Measurements from ENCODE around the gene PTGES3. TPM values are rescaled to one million over a fixed set of nuclear protein-coding genes. Genes with fewer than 3 reads are reported as not detected.
"Not testable (repeated sequence)": the region's sequence is repeated elsewhere in the genome, so short reads cannot be mapped to it uniquely, and the experiment has no call there.

The PTGES3 gene
- total RNA-seq, 8 experiments from 2014 or later, result 145 to 328 (median 187) TPM

DNA sequence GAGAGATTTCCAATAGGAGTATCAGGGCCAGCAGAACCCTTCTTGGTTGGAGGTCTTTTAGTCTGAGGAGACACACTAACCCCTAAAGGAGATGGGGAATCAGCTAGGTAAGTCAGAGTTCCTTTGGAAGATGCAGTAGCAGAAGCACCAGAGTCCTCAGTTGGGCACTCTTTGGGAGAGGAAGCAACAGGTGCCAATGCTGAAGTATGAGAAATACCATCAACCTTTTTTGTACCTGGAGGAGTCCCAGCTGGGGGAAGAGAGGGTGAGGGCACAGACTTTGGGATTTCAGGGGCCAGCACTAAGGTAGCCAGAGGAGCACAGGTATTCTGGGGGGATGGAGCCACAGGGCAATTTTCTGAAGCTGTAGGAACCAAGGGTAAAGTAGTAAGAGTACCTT, 31.0 kb upstream of the PTGES3 start:
- H3K4me1 ChIP-seq (replicated peaks in 1 of 2), result peaks cover 21 to 31% of the 10 kb centered on the region in 2 donors
- no peak for ATAC-seq (replicated peaks in 6 of 8)
- no peak overlapping the region for H3K27ac ChIP-seq
- in situ Hi-C loops (cut with MboI; ENCODE audit: low pct_unique_long_range_greater_than_20kb in 2 of 9, low sequenced_read_pairs in 9 of 9, unreplicated experiment in 9 of 9), result no loop called here
- H3K4me3 ChIP-seq, result no peak overlapping the region

DNA sequence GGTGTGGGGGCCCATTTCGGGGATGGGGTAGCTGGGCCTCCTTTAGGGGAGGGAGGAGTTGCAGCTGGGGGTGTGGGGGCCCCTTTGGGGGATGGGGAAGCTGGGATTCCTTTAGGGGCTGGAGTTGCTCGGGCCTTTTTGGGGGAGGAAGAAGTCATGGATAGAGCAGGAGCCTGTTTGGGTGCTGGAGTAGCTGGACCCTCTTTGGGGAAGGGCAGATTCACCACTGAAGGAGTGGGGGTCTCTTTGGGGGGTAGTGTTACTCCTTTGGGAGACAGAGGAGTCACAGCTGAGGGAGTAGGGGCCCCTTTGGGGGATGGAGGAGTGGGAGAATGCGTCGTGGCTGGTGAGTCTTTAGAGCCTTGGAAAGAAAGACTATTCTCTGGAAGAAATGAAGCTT, 30.6 kb upstream of the PTGES3 start:
- H3K4me1 ChIP-seq (replicated peaks in 1 of 2), result peaks cover 21 to 31% of the 10 kb centered on the region in 2 donors

GRCh38 chr12:56718149-56718548, 30.1 kb upstream of the PTGES3 start:
- Histone ChIP-seq H3K4me3 (no peak overlapping the region), H3K4me1 (replicated peaks in 1 of 2) (peaks cover 16 to 31% of the 10 kb centered on the region in 2 donors), H3K27ac (no peak overlapping the region)
- WGBS, 10 experiments, result no CpG with 5 or more reads among the region's 1 CpG
- ATAC-seq (replicated peaks in 6 of 8), result no peak
- in situ Hi-C loops (cut with MboI; ENCODE audit: low pct_unique_long_range_greater_than_20kb in 2 of 9, low sequenced_read_pairs in 9 of 9, unreplicated experiment in 9 of 9), result no loop called here

More for the DNA sequence above, 30.6 kb upstream of the PTGES3 start:
- H3K27ac ChIP-seq, result no peak overlapping the region
- in situ Hi-C loops (cut with MboI; ENCODE audit: low pct_unique_long_range_greater_than_20kb in 2 of 9, low sequenced_read_pairs in 9 of 9, unreplicated experiment in 9 of 9), result no loop called here
- H3K4me3 ChIP-seq, result no peak overlapping the region
- WGBS, 10 experiments, result 40 to 75% (median 54%) methylated on average over 1 to 2 of the region's 4 CpGs; no CpG with 5 or more reads in 6 of the 10 experiments
- ATAC-seq (replicated peaks in 6 of 8), result no peak

DNA sequence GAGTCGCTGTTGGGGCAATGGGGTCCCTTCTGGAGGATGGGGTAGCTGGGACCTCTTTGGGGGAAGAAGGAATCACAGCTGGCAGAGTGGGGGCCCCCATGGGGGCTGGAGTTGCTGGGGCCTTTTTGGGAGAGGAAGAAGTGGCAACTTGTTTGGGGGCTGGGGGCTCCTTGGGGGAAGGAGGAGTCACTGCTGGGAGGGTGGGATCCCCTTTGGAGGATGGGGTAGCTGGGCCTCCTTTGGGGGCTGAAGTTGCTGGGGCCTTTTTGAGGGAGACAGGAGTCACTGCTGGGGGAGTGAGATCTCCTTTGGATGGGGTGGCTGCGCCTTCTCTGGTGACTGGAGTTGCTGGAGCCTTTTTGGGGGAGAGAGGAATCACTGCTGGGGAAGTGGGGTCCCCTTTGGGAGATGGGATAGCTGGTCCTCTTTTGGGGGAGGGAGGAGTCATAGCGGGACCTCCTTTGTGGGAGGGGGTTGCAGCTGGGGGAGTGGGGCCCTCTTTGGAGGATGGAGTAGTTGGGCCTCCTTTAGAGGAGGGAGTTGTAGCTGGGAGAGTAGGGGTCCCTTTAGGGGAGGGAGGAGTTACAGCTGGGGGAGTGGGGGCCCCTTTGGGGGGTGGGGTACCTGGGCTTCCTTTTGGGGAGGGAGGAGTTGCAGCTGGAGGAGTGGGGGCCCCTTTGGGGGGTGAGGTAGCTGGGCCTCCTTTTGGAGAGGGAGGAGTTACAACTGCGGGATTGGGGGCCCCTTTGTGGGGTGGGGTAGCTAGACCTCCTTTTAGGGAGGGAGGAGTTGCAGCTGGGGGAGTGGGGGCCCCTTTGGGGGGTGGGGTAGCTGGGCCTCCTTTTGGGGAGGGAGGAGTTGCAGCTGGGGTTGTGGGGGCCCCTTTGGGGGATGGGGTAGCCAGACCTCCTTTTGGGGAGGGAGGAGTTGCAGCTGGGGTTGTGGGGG, 29.1 kb upstream of the PTGES3 start:
- in situ Hi-C loops (cut with MboI; ENCODE audit: low pct_unique_long_range_greater_than_20kb in 2 of 9, low sequenced_read_pairs in 9 of 9, unreplicated experiment in 9 of 9), result no loop called here
- peak in 2 of 8 experiments; percentile 27 to 33 for ATAC-seq (replicated peaks in 6 of 8)
- no CpG with 5 or more reads among the region's 4 CpGs for WGBS, 10 experiments
- no peak overlapping the region for H3K4me3 ChIP-seq
- H3K4me1 ChIP-seq (replicated peaks in 1 of 2), result peaks cover 8 to 28% of the 10 kb centered on the region in 2 donors
- H3K27ac ChIP-seq, result no peak overlapping the region

DNA sequence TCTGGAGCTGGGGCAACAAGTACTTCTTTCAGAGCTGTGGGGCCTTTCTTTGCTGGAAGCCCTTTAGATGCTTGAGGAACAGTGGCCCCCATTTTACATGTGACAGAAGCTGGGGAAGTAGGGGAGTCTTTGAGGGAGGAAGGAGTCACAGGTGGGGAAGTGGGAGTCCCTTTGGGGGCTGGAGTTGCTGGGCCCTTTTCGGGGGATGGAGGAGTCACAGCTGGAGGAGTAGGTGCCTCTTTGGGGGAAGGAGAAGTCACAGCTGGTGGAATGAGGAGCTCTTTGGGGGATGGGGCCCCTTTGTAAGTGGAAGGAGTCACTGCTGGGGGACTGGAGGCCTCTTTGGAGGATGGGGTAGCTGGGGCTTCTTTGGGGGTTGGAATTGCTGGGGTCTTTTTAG, 28.4 kb upstream of the PTGES3 start:
- Histone ChIP-seq H3K27ac (no peak overlapping the region), H3K4me1 (replicated peaks in 1 of 2) (peaks cover 5 to 23% of the 10 kb centered on the region in 2 donors), H3K4me3 (no peak overlapping the region)
- in situ Hi-C loops (cut with MboI; ENCODE audit: low pct_unique_long_range_greater_than_20kb in 2 of 9, low sequenced_read_pairs in 9 of 9, unreplicated experiment in 9 of 9), result no loop called here
- ATAC-seq (replicated peaks in 6 of 8), result no peak
- 100% methylated on average over 1 of the region's 1 CpG; no CpG with 5 or more reads in 9 of the 10 experiments for WGBS, 10 experiments

DNA sequence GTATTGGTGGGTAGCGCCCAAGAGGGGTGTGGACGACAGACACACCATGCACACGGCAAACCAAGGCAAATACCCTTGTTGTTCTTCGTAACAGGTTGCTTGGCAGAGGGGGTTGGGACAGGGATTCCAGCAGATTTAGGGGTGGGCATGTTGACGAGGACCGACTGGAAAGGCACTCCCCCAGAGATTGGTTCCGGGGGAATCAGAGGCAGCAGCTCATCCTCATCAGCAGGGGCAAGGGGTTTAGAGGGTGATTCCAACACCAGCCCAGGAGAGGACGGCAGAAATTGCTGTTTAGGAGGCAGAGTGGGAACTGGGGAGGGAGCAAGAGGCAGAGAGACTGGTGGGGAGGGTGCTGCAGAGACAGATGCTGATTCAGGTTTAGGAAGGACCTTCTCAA, 27.7 kb upstream of the PTGES3 start:
- 83 to 100% (median 92%) methylated on average over 1 to 4 of the region's 8 CpGs; no CpG with 5 or more reads in 7 of the 10 experiments for WGBS, 10 experiments
- Histone ChIP-seq H3K4me1 (replicated peaks in 1 of 2) (peaks cover 5 to 20% of the 10 kb centered on the region in 2 donors), H3K4me3 (no peak overlapping the region), H3K27ac (no peak overlapping the region)
- in situ Hi-C loops (cut with MboI; ENCODE audit: low pct_unique_long_range_greater_than_20kb in 2 of 9, low sequenced_read_pairs in 9 of 9, unreplicated experiment in 9 of 9), result no loop called here
- peak in 1 of 8 experiments; percentile 20 for ATAC-seq (replicated peaks in 6 of 8)

GRCh38 chr12:56714431-56714929, 26.4 kb upstream of the PTGES3 start:
- no peak for ATAC-seq (replicated peaks in 6 of 8)

DNA sequence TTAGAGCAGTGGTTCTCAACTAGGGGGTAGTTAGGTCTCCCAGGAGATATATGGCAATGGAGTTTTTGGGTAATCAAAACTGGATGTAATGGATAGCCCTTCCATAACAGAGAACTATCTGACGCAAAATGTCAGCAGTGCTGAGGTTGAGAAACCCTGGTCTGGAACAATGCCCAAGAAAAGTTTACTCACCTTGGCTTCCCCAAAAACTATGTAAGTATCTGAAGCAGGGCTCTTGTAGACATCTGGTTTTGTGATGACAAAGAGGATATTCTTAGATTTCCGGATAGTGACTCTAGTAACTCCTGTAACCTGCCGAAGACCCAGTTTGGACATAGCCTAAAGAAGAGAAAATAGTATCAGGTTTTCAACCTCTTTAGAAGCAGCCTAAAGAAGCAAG, 25.3 kb upstream of the PTGES3 start:
- no peak overlapping the region for H3K4me3 ChIP-seq
- in situ Hi-C loops (cut with MboI; ENCODE audit: low pct_unique_long_range_greater_than_20kb in 2 of 9, low sequenced_read_pairs in 9 of 9, unreplicated experiment in 9 of 9), result no loop called here
- no peak overlapping the region for H3K27ac ChIP-seq
- WGBS, 10 experiments, result 54 to 100% (median 96%) methylated on average over 1 to 3 of the region's 3 CpGs; no CpG with 5 or more reads in 1 of the 10 experiments
- no peaks in the 10 kb centered on the region for H3K4me1 ChIP-seq (replicated peaks in 1 of 2)
- no peak for ATAC-seq (replicated peaks in 6 of 8)

More at GRCh38 chr12:56714431-56714929, 26.4 kb upstream of the PTGES3 start:
- no peak overlapping the region for H3K27ac ChIP-seq
- WGBS, 10 experiments, result 86 to 100% (median 100%) methylated on average over 1 to 2 of the region's 2 CpGs; no CpG with 5 or more reads in 3 of the 10 experiments
- in situ Hi-C loops (cut with MboI; ENCODE audit: low pct_unique_long_range_greater_than_20kb in 2 of 9, low sequenced_read_pairs in 9 of 9, unreplicated experiment in 9 of 9), result no loop called here
- H3K4me3 ChIP-seq, result no peak overlapping the region
- peaks cover 5 to 9% of the 10 kb centered on the region in 2 donors for H3K4me1 ChIP-seq (replicated peaks in 1 of 2)

DNA sequence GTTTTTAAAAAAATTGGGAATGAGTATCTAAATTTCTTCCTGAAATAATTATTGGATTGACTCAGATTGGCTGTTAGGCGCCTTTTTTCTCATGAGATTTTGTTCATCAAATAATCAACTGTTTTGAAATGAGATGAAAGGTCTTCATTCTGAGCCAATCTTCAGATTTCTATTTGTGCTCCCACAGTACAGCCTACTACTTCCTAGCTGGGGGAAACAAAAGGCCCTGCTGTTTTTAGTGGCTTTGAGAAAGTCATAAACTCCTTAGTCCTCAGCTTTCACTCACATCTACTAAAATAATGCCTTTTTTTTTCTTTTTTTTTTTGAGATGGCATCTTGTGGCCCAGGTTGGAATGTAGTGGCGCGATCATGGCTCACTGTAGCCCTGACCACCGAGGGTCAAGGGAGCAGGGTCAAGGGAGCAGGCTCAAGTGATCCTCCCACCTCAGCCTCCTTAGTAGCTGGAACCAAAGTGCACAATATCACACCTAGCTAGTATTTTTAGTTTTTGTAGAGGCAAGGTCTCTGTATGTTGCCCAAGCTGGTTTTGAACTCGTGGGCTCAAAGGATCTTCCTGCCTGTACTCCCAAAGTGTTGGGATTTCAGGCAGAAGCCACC, 21.8 kb upstream of the PTGES3 start:
- ATAC-seq (replicated peaks in 6 of 8), result peak in 4 of 8 experiments; percentile 7 to 33 (median 20)
- in situ Hi-C loops (cut with MboI; ENCODE audit: low pct_unique_long_range_greater_than_20kb in 2 of 9, low sequenced_read_pairs in 9 of 9, unreplicated experiment in 9 of 9), result no loop called here
- 58 to 91% (median 84%) methylated on average over 1 to 4 of the region's 5 CpGs for WGBS, 10 experiments

GRCh38 chr12:56704522-56704921, 16.4 kb upstream of the PTGES3 start:
- ATAC-seq (replicated peaks in 6 of 8); in situ Hi-C loops (cut with MboI; ENCODE audit: low pct_unique_long_range_greater_than_20kb in 2 of 9, low sequenced_read_pairs in 9 of 9, unreplicated experiment in 9 of 9): not testable (repeated sequence)
- WGBS, 10 experiments, result 60 to 100% (median 80%) methylated on average over 1 to 5 of the region's 5 CpGs; no CpG with 5 or more reads in 3 of the 10 experiments

More for the DNA sequence above, 21.8 kb upstream of the PTGES3 start:
- H3K4me1 ChIP-seq (replicated peaks in 1 of 2), result no peaks in the 10 kb centered on the region
- no peak overlapping the region for H3K27ac ChIP-seq
- H3K4me3 ChIP-seq, result no peak overlapping the region

GRCh38 chr12:56699020-56699661, 11.1 kb upstream of the PTGES3 start:
- in situ Hi-C loops (cut with MboI; ENCODE audit: low pct_unique_long_range_greater_than_20kb in 2 of 9, low sequenced_read_pairs in 9 of 9, unreplicated experiment in 9 of 9), result no loop called here
- ATAC-seq (replicated peaks in 6 of 8), result peak in 3 of 8 experiments; percentile 73 to 87 (median 81)
- WGBS, 10 experiments, result 0 to 90% (median 49%) methylated on average over 1 to 3 of the region's 3 CpGs; no CpG with 5 or more reads in 2 of the 10 experiments

More at GRCh38 chr12:56704522-56704921, 16.4 kb upstream of the PTGES3 start:
- H3K4me1 ChIP-seq (replicated peaks in 1 of 2); H3K27ac ChIP-seq; H3K4me3 ChIP-seq: not testable (repeated sequence)

GRCh38 chr12:56695327-56696101, 7.4 kb upstream of the PTGES3 start:
- in situ Hi-C loops (cut with MboI; ENCODE audit: low pct_unique_long_range_greater_than_20kb in 2 of 9, low sequenced_read_pairs in 9 of 9, unreplicated experiment in 9 of 9), result no loop called here
- Histone ChIP-seq H3K27ac (no peak overlapping the region), H3K4me1 (replicated peaks in 1 of 2) (peaks cover 0 to 5% of the 10 kb centered on the region in 2 donors), H3K4me3 (no peak overlapping the region)
- peak in 3 of 8 experiments; percentile 36 to 72 (median 60) for ATAC-seq (replicated peaks in 6 of 8)
- 22 to 100% (median 86%) methylated on average over 1 to 2 of the region's 2 CpGs for WGBS, 10 experiments

More at GRCh38 chr12:56699020-56699661, 11.1 kb upstream of the PTGES3 start:
- Histone ChIP-seq H3K4me1 (replicated peaks in 1 of 2) (peaks cover 0 to 5% of the 10 kb centered on the region in 2 donors), H3K27ac (no peak overlapping the region), H3K4me3 (no peak overlapping the region)
